NCI-H345 treated with DMSO at 0.1 percent for 48 hours (cell line): ENCODE measurements around the gene ZNF445.
"Not testable (repeated sequence)": the region's sequence is repeated elsewhere in the genome, so short reads cannot be mapped to it uniquely, and the experiment has no call there.

Source experiments
- DNase-seq: peaks from one replicate; lab custom pipeline; 2025; ENCODE audit not compliant: unreplicated experiment; lab: John Stamatoyannopoulos, UW

The ZNF445 gene

GRCh38 chr3:44476963-44477311, 533 bp downstream of the ZNF445 start:
- no peak for DNase-seq

DNA sequence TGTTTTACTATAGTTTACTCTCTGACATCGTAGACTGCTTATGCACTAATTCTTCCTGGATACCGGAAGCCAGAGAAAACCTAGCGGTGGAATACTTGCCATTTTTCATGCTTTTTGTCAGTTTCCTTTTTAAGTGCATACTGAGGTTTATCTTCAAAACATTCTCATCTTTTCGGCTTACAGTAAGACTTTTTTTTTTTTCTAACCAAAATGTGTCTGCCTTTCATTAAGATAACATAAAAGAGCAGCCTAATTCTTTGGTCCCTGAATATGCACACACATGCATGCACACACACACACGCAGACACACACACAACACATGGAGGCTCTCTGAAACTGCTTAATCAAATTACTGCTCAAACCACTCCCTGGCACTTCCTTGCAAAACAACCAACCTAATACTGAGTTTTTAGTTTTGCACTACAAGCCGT, 1.3 kb downstream of the ZNF445 start:
- no peak for DNase-seq

GRCh38 chr3:44474886-44475285, 2.6 kb downstream of the ZNF445 start:
- not testable (repeated sequence) for DNase-seq

DNA sequence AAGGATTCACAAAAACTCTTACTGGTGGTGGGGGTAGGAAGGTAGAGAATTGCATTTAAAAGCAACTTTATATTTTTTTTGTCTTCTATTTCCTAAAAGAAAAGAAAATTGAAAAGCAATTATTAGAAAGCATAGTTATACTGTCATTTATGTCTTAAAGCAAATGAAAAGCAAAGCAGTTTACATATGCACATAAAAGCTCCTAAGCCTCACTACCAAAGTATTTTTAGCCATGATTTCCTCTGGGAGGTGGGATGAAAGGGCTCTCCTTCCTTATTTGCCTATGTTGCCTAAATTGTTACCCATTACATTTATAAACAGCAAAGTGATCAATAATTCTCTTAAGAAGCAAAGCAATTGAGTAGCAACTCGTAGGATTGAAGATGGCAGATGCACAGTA, 7.0 kb downstream of the ZNF445 start:
- DNase-seq = no peak

- DNase-seq = no peak
These were observed 7.6 kb downstream of the ZNF445 start for GRCh38 chr3:44469914-44470313.

DNA sequence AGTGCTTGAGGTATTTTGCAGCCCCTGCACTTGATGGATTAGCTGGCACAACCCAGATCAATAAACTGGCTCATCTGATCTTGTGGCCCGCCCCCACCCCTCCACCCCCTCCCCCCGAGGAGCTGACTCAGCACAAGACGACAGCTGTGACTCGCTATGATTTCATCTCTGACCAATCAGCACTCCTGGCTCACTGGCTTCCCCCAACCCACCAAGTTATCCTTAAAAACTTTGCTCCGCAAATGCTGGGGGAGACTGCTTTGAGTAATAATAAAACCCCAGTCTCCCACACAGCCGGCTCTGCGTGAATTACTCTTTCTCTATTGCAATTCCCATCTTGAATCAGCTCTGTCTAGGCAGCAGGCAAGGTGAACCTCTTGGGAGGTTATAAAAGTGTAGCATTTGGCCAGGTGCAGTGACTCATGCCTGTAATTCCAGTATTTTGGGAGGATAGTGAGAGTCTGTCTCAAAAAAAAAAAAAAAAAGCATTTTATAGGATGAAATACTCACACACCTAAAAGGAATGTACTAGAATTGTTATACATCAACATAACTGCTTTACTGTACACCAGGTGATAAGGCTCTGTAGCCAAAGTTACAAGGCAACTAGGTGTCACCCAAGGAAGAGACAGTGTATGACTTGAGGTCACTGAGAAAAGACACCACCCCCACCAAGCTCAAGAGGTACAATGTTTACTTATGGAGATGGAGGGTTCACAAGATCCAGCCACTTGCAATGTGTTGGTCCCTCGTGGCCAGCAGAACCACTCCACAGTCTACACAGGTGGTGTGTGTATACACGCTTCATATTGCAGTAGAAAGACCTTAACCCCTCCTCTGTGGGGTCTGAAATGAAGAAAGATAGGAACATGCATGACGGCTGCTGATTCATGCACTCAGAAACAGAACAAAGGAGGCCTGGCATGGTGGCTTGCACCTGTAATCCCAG, 8.6 kb downstream of the ZNF445 start:
- no peak for DNase-seq

GRCh38 chr3:44468099-44468537, 9.4 kb downstream of the ZNF445 start:
- not testable (repeated sequence) for DNase-seq

DNA sequence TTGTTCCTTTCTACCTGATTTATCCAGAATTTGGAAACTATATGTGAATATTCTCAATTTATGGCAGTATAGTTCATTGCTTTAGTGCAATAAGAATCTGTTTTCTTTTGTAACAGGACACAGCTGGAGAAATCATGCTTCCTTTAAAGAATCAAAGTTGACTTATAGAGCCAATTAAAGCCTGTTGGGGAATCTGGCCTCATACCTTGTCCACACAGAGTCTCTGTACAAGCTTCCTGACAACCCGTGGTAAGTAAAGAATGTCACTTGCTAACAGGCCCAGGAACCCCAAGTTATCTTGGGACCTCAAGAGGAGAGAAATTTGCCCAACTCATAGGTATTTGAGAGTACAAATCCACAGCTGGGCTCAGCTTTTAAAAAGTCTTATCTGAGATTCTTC, 10.2 kb downstream of the ZNF445 start:
- no peak for DNase-seq

DNA sequence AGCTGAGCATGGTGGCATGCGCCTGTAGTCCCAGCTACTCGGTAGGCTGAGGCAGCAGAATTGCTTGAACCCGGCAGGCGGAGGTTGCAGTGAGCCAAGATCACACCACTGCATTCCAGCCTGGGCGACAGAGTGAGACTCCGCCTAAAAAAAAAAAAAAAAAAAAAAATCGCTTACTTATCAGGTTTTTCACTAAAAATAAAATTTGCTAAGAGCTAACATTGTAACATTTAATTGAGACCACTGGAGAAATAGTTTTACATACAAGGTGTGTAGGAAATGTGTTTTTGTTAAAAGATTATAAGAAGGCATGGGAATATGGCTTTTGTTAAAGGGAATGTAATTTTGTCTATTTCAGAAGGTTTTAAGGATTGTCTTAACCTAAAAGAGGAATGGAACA, 12.6 kb downstream of the ZNF445 start:
- not testable (repeated sequence) for DNase-seq

- no peak for DNase-seq
These were observed 13.0 kb downstream of the ZNF445 start for GRCh38 chr3:44464509-44464908.

DNA sequence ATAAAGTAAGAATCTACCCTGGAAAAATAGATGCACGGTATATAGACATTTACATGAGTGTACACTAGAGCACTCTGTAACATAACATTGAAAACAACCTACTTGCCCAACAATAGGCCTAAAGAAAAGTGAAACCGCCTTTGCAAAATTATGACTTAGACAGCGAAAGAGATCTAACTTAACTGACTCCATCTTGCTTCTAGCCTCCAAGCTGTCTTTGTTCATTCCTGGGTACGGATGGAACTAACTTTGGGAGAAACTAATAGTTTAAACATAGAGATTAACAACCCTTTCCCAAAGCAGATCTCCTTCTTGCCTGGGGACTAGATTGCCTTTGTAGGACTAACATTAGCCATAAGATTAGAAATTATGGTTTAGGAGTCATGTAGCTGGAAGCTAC, 17.4 kb downstream of the ZNF445 start:
- not testable (repeated sequence) for DNase-seq

- no peak for DNase-seq
These were observed 22.2 kb downstream of the ZNF445 start for GRCh38 chr3:44455318-44455717.

- no peak for DNase-seq
These were observed 23.2 kb downstream of the ZNF445 start for GRCh38 chr3:44454258-44454657.

GRCh38 chr3:44451441-44451840, 26.0 kb downstream of the ZNF445 start:
- no peak for DNase-seq

- DNase-seq = no peak
These were observed 30.5 kb downstream of the ZNF445 start for GRCh38 chr3:44446929-44447328.

- no peak for DNase-seq
These were observed 31.7 kb downstream of the ZNF445 start for GRCh38 chr3:44445786-44446185.

DNA sequence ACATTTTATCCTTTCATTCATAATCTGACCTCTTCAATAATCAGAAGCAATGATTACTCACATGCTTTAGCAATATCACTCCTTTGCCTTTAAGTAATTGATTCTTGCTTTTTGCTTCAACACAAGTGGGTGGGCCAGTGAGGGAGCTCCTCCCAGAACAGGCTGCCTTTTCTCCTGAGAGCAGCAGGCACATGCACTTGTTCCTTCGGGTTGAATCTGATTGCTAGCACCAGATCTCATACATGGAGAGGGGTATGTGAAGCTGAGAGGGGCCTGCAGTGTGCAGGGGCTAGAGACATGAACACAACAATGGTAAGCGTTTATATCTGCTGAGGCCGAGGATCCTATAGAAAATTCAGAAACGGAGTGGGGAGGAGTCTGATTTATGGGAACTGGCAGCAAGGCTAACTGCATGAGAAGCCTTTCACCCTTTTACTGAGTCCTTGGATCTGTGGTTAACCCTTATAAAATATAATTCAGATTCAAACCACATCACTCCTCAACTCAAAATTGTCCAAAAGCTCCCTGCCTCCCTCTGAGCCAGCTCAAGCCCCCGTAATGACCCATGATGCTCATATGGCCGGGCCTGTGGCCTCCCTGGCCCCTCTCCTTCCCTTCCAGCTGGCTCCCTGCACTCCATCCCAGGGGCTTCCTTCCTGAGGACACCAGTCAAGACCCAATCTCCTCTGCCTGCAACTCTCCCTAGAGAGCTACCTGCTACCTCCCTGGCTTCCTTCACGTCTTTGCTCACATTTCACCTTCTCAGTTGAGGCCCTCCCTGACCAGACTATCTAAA, 32.4 kb downstream of the ZNF445 start:
- no peak for DNase-seq

DNA sequence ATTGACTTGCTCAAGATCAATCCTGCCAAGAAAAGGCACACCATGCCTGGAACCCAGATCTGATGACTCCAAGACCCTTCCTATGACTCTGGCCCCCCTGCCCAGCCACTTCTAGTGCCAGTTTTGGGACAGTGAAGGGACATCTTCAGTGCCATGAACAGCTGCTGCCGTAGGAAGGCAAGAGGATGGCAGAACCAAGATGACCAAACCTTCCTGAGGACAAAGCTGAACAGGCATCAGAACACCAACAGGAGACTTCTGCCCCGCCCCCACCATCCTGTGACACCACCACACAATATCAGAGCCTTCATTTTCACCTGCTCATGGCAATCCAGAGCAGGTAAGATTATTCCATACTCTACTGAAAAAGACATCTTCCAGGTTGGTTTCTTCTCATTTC, 33.0 kb downstream of the ZNF445 start:
- no peak for DNase-seq

GRCh38 chr3:44442596-44443309, 34.7 kb downstream of the ZNF445 start:
- DNase-seq = no peak

- no peak for DNase-seq
These were observed 37.8 kb downstream of the ZNF445 start for GRCh38 chr3:44439499-44440295.

DNA sequence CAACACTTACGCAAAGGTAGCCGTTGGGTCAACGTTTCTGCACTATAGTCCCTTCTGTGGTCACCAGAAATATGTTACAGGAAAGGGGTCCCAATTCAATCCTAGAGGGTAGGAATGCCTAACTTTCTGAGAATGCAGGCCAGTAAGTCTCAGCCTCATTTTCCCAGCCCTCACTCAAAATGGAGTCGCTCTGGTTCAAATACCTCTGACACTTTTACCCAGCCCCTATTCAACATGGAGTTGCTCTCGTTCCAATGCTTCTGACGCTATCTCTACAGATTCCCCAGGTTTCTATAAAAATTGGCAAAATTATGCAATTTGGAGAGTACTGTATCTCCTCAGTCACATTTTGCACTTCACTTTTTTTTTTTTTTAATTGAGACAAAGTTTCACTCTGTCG, 39.7 kb downstream of the ZNF445 start:
- no peak for DNase-seq
